ENCODE measurements around the gene SQSTM1. TPM values are rescaled to one million over a fixed set of nuclear protein-coding genes. Genes with fewer than 3 reads are reported as not detected.

The SQSTM1 gene
- total and polyA plus RNA-seq, 4 donors, result 127 to 330 (median 256) TPM

DNA sequence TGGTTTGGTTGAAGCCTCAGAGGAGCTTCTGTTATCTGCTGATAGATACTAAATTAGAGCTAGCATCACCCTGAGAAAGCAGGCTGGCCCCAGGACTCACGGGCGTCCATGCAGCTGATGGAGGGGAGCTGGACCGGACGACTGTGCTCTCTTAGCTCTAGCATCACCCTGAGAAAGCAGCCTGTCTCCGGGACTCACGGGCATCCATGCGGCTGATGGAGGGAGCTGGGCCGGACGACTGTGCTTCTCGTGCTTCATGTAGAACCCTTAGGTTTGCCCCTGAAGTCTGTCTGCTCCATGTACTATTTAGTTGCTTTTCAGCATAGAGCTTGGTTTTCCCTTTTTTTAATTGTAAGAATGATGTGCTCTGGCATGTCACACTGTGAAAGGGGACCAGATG lies 43.2 kb upstream of the SQSTM1 start:
- no peak overlapping the region for H3K9ac ChIP-seq (ENCODE audit: low read depth in 1 of 2, low read length in 2 of 2)
- H3K9me3 ChIP-seq (ENCODE audit: control insufficient read depth in 4 of 4, low read length in 3 of 4), result no peaks in the 10 kb centered on the region
- no peak overlapping the region for H3K27ac ChIP-seq (ENCODE audit: low read depth in 1 of 2, low read length in 2 of 2)
- 96% methylated on average over 10 of the region's 10 CpGs for WGBS
- H3K4me1 ChIP-seq (ENCODE audit: control insufficient read depth in 4 of 4, insufficient read depth in 4 of 4, low read length in 3 of 4), result no peaks in the 10 kb centered on the region
- DNase-seq (ENCODE audit: low spot score), result no peak
- H3K36me3 ChIP-seq (ENCODE audit: control insufficient read depth in 4 of 4, insufficient read depth in 3 of 4, low read depth in 1 of 4, low read length in 3 of 4), result peaks cover 6 to 46% (median 26%) of the 10 kb centered on the region in 4 donors
- no peaks in the 10 kb centered on the region for H3K27me3 ChIP-seq (ENCODE audit: control insufficient read depth in 4 of 4, insufficient read depth in 4 of 4, low read length in 3 of 4)
- no peak for TF ChIP-seq HNF4G (IDR thresholded peaks at IDR 0.05)
- TF ChIP-seq, protein P1, sequence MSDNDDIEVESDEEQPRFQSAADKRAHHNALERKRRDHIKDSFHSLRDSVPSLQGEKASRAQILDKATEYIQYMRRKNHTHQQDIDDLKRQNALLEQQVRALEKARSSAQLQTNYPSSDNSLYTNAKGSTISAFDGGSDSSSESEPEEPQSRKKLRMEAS (IDR thresholded peaks at IDR 0.05), result no peak
- TF ChIP-seq JUND (IDR thresholded peaks at IDR 0.05), result no peak
- TF ChIP-seq, protein P2, sequence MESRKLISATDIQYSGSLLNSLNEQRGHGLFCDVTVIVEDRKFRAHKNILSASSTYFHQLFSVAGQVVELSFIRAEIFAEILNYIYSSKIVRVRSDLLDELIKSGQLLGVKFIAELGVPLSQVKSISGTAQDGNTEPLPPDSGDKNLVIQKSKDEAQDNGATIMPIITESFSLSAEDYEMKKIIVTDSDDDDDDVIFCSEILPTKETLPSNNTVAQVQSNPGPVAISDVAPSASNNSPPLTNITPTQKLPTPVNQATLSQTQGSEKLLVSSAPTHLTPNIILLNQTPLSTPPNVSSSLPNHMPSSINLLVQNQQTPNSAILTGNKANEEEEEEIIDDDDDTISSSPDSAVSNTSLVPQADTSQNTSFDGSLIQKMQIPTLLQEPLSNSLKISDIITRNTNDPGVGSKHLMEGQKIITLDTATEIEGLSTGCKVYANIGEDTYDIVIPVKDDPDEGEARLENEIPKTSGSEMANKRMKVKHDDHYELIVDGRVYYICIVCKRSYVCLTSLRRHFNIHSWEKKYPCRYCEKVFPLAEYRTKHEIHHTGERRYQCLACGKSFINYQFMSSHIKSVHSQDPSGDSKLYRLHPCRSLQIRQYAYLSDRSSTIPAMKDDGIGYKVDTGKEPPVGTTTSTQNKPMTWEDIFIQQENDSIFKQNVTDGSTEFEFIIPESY (IDR thresholded peaks at IDR 0.05), result no peak
- TF ChIP-seq SP1 (IDR thresholded peaks at IDR 0.05), result no peak
- TF ChIP-seq, protein P3, sequence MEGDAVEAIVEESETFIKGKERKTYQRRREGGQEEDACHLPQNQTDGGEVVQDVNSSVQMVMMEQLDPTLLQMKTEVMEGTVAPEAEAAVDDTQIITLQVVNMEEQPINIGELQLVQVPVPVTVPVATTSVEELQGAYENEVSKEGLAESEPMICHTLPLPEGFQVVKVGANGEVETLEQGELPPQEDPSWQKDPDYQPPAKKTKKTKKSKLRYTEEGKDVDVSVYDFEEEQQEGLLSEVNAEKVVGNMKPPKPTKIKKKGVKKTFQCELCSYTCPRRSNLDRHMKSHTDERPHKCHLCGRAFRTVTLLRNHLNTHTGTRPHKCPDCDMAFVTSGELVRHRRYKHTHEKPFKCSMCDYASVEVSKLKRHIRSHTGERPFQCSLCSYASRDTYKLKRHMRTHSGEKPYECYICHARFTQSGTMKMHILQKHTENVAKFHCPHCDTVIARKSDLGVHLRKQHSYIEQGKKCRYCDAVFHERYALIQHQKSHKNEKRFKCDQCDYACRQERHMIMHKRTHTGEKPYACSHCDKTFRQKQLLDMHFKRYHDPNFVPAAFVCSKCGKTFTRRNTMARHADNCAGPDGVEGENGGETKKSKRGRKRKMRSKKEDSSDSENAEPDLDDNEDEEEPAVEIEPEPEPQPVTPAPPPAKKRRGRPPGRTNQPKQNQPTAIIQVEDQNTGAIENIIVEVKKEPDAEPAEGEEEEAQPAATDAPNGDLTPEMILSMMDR (IDR thresholded peaks at IDR 0.05; ENCODE audit: low read depth, low read length, missing input control), result no peak
- no peak for TF ChIP-seq NR2F2 (IDR thresholded peaks at IDR 0.05)
- no peak for TF ChIP-seq RAD21 (IDR thresholded peaks at IDR 0.05)
- no peak for TF ChIP-seq HNF4A (conservative IDR thresholded peaks at IDR 0.05)
- no peak for TF ChIP-seq YY1 (IDR thresholded peaks at IDR 0.05)
- TF ChIP-seq, protein P4, sequence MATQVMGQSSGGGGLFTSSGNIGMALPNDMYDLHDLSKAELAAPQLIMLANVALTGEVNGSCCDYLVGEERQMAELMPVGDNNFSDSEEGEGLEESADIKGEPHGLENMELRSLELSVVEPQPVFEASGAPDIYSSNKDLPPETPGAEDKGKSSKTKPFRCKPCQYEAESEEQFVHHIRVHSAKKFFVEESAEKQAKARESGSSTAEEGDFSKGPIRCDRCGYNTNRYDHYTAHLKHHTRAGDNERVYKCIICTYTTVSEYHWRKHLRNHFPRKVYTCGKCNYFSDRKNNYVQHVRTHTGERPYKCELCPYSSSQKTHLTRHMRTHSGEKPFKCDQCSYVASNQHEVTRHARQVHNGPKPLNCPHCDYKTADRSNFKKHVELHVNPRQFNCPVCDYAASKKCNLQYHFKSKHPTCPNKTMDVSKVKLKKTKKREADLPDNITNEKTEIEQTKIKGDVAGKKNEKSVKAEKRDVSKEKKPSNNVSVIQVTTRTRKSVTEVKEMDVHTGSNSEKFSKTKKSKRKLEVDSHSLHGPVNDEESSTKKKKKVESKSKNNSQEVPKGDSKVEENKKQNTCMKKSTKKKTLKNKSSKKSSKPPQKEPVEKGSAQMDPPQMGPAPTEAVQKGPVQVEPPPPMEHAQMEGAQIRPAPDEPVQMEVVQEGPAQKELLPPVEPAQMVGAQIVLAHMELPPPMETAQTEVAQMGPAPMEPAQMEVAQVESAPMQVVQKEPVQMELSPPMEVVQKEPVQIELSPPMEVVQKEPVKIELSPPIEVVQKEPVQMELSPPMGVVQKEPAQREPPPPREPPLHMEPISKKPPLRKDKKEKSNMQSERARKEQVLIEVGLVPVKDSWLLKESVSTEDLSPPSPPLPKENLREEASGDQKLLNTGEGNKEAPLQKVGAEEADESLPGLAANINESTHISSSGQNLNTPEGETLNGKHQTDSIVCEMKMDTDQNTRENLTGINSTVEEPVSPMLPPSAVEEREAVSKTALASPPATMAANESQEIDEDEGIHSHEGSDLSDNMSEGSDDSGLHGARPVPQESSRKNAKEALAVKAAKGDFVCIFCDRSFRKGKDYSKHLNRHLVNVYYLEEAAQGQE (IDR thresholded peaks at IDR 0.05), result no peak
- TF ChIP-seq, protein P5, sequence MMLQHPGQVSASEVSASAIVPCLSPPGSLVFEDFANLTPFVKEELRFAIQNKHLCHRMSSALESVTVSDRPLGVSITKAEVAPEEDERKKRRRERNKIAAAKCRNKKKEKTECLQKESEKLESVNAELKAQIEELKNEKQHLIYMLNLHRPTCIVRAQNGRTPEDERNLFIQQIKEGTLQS (IDR thresholded peaks at IDR 0.05), result no peak
- TF ChIP-seq TAF1 (conservative IDR thresholded peaks at IDR 0.05), result no peak
- no peak for TF ChIP-seq RXRA (IDR thresholded peaks at IDR 0.05)
- no peak overlapping the region for H3K4me3 ChIP-seq (ENCODE audit: low read depth in 1 of 3, low read length in 3 of 3)

DNA sequence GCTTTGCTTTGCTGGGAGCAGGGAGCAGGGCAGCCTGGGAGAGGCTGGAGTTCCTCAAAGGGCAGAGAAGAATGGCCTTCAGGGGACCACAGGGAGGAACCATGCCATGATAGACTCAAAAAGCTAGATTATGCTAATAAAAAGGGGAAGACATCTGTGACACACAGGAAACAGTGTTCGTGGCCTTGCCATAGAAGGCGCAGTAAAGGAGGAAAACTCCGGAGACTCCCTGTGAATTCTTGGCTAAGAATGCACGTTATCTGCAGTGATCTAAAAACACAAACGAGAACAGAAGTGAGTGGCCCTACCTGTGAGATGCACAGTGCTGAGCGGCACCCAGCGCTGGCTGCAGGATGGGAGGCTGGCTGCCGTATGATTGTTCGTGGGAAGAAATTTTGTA lies 42.8 kb upstream of the SQSTM1 start:
- Histone ChIP-seq H3K36me3 (ENCODE audit: control insufficient read depth in 4 of 4, insufficient read depth in 3 of 4, low read depth in 1 of 4, low read length in 3 of 4) (peaks cover 6 to 43% (median 24%) of the 10 kb centered on the region in 4 donors), H3K4me1 (ENCODE audit: control insufficient read depth in 4 of 4, insufficient read depth in 4 of 4, low read length in 3 of 4) (no peaks in the 10 kb centered on the region), H3K27ac (ENCODE audit: low read depth in 1 of 2, low read length in 2 of 2) (no peak overlapping the region), H3K27me3 (ENCODE audit: control insufficient read depth in 4 of 4, insufficient read depth in 4 of 4, low read length in 3 of 4) (no peaks in the 10 kb centered on the region), H3K9ac (ENCODE audit: low read depth in 1 of 2, low read length in 2 of 2) (no peak overlapping the region), H3K9me3 (ENCODE audit: control insufficient read depth in 4 of 4, low read length in 3 of 4) (no peaks in the 10 kb centered on the region), H3K4me3 (ENCODE audit: low read depth in 1 of 3, low read length in 3 of 3) (no peak overlapping the region)
- TF ChIP-seq NR2F2 (IDR thresholded peaks at IDR 0.05), result no peak
- TF ChIP-seq, protein P4 (IDR thresholded peaks at IDR 0.05), result no peak
- WGBS, result 82% methylated on average over 9 of the region's 9 CpGs
- DNase-seq (ENCODE audit: low spot score), result no peak

All from liver (tissue), 9 donors.